ENCODE data around the gene KIR3DL3. TPM values are rescaled to one million over a fixed set of nuclear protein-coding genes. Genes with fewer than 3 reads are reported as not detected.
"Not testable (repeated sequence)": the region's sequence is repeated elsewhere in the genome, so short reads cannot be mapped to it uniquely, and the experiment has no call there.

KIR3DL3 gene

GRCh38 chr19:54777851-54778250 is 53.6 kb downstream of the KIR3DL3 start:
- not testable (repeated sequence) for H2AK5ac ChIP-seq (ENCODE audit: low read depth, low read length); H4K8ac ChIP-seq (ENCODE audit: low read depth, low read length); H4K91ac ChIP-seq (ENCODE audit: low read depth, low read length, poor library complexity); H3K27me3 ChIP-seq (ENCODE audit: control insufficient read depth in 3 of 3, insufficient read depth in 3 of 3, low read depth in 1 of 3, low read length in 3 of 3); H3K79me1 ChIP-seq (ENCODE audit: low read depth, low read length); H2AFZ ChIP-seq (ENCODE audit: low read length); H3K4me2 ChIP-seq (ENCODE audit: insufficient read depth, low read length, poor library complexity, severe bottlenecking); H3K4me3 ChIP-seq (ENCODE audit: low read length in 2 of 2); H2BK15ac ChIP-seq (ENCODE audit: low read length); H3K4ac ChIP-seq (ENCODE audit: low read length); H2BK12ac ChIP-seq (ENCODE audit: low read length); H3K23ac ChIP-seq (ENCODE audit: low read depth, low read length, poor library complexity); H3K36me3 ChIP-seq (replicated peaks in 1 of 2; ENCODE audit: control insufficient read depth in 2 of 2, insufficient read depth in 2 of 2, low read length in 2 of 2); H3K18ac ChIP-seq (ENCODE audit: low read length); DNase-seq (ENCODE audit: low spot score); H2BK5ac ChIP-seq (ENCODE audit: low read length); H2BK120ac ChIP-seq (ENCODE audit: low read depth, low read length); H3K4me1 ChIP-seq (ENCODE audit: control insufficient read depth in 2 of 2, insufficient read depth in 1 of 2, low read depth in 1 of 2, low read length in 2 of 2); H3K14ac ChIP-seq (ENCODE audit: low read length); H3K27ac ChIP-seq (replicated peaks; ENCODE audit: low read length); H3K9me3 ChIP-seq (replicated peaks in 1 of 2; ENCODE audit: control insufficient read depth in 2 of 2, insufficient read depth in 1 of 2, low read depth in 1 of 2, low read length in 2 of 2); H3K9ac ChIP-seq (ENCODE audit: low read depth, low read length, poor library complexity)
- WGBS, 2 donors (ENCODE audit: extremely low coverage in 2 of 2, insufficient read length in 2 of 2, insufficient replicate concordance in 1 of 2): no CpG with 5 or more reads among the region's 4 CpGs

GRCh38 chr19:54778896-54779295 is 54.7 kb downstream of the KIR3DL3 start:
- WGBS, 2 donors (ENCODE audit: extremely low coverage in 2 of 2, insufficient read length in 2 of 2, insufficient replicate concordance in 1 of 2): no CpG with 5 or more reads among the region's 7 CpGs
- not testable (repeated sequence) for H2BK120ac ChIP-seq (ENCODE audit: low read depth, low read length); H3K9me3 ChIP-seq (replicated peaks in 1 of 2; ENCODE audit: control insufficient read depth in 2 of 2, insufficient read depth in 1 of 2, low read depth in 1 of 2, low read length in 2 of 2); H4K91ac ChIP-seq (ENCODE audit: low read depth, low read length, poor library complexity); H2BK12ac ChIP-seq (ENCODE audit: low read length); H3K18ac ChIP-seq (ENCODE audit: low read length); H4K8ac ChIP-seq (ENCODE audit: low read depth, low read length); H3K79me1 ChIP-seq (ENCODE audit: low read depth, low read length); H2AK5ac ChIP-seq (ENCODE audit: low read depth, low read length); H3K27me3 ChIP-seq (ENCODE audit: control insufficient read depth in 3 of 3, insufficient read depth in 3 of 3, low read depth in 1 of 3, low read length in 3 of 3); H2BK15ac ChIP-seq (ENCODE audit: low read length); H2BK5ac ChIP-seq (ENCODE audit: low read length); H3K4ac ChIP-seq (ENCODE audit: low read length); H3K4me3 ChIP-seq (ENCODE audit: low read length in 2 of 2); H3K36me3 ChIP-seq (replicated peaks in 1 of 2; ENCODE audit: control insufficient read depth in 2 of 2, insufficient read depth in 2 of 2, low read length in 2 of 2); DNase-seq (ENCODE audit: low spot score); H3K23ac ChIP-seq (ENCODE audit: low read depth, low read length, poor library complexity); H3K27ac ChIP-seq (replicated peaks; ENCODE audit: low read length); H3K14ac ChIP-seq (ENCODE audit: low read length); H2AFZ ChIP-seq (ENCODE audit: low read length); H3K9ac ChIP-seq (ENCODE audit: low read depth, low read length, poor library complexity); H3K4me2 ChIP-seq (ENCODE audit: insufficient read depth, low read length, poor library complexity, severe bottlenecking); H3K4me1 ChIP-seq (ENCODE audit: control insufficient read depth in 2 of 2, insufficient read depth in 1 of 2, low read depth in 1 of 2, low read length in 2 of 2)

- H2AK5ac ChIP-seq (ENCODE audit: low read depth, low read length); H3K4me2 ChIP-seq (ENCODE audit: insufficient read depth, low read length, poor library complexity, severe bottlenecking); H3K27ac ChIP-seq (replicated peaks; ENCODE audit: low read length); H3K4me1 ChIP-seq (ENCODE audit: control insufficient read depth in 2 of 2, insufficient read depth in 1 of 2, low read depth in 1 of 2, low read length in 2 of 2); H3K79me1 ChIP-seq (ENCODE audit: low read depth, low read length); H3K23ac ChIP-seq (ENCODE audit: low read depth, low read length, poor library complexity); H3K14ac ChIP-seq (ENCODE audit: low read length); H3K4ac ChIP-seq (ENCODE audit: low read length); H3K9ac ChIP-seq (ENCODE audit: low read depth, low read length, poor library complexity); H2AFZ ChIP-seq (ENCODE audit: low read length); DNase-seq (ENCODE audit: low spot score); H3K9me3 ChIP-seq (replicated peaks in 1 of 2; ENCODE audit: control insufficient read depth in 2 of 2, insufficient read depth in 1 of 2, low read depth in 1 of 2, low read length in 2 of 2); H4K8ac ChIP-seq (ENCODE audit: low read depth, low read length); H3K18ac ChIP-seq (ENCODE audit: low read length); H2BK15ac ChIP-seq (ENCODE audit: low read length); H2BK5ac ChIP-seq (ENCODE audit: low read length); H3K4me3 ChIP-seq (ENCODE audit: low read length in 2 of 2); H3K36me3 ChIP-seq (replicated peaks in 1 of 2; ENCODE audit: control insufficient read depth in 2 of 2, insufficient read depth in 2 of 2, low read length in 2 of 2); H4K91ac ChIP-seq (ENCODE audit: low read depth, low read length, poor library complexity); H3K27me3 ChIP-seq (ENCODE audit: control insufficient read depth in 3 of 3, insufficient read depth in 3 of 3, low read depth in 1 of 3, low read length in 3 of 3); H2BK12ac ChIP-seq (ENCODE audit: low read length); H2BK120ac ChIP-seq (ENCODE audit: low read depth, low read length): not testable (repeated sequence)
- WGBS, 2 donors (ENCODE audit: extremely low coverage in 2 of 2, insufficient read length in 2 of 2, insufficient replicate concordance in 1 of 2): no CpG with 5 or more reads among the region's 4 CpGs
These were observed 58.7 kb downstream of the KIR3DL3 start for GRCh38 chr19:54782916-54783315.

Small RNA genes lying within 50 kb of the gene (small RNA-seq; reads per million reads assigned to genes)
- gene AC245128.2 (ENCODE audit: insufficient read depth) (not detected), gene KIR3DP1 (ENCODE audit: insufficient read depth) (not detected)

Measured in neuronal stem cell (in vitro differentiated cells).